Loucy (cell line): ENCODE data around the gene TBC1D2.

ENCODE experiments used
- EZH2phosphoT487 ChIP-seq: fragments of 200-600 bp; IDR thresholded peaks from 2 replicates; pipeline ENCODE4 v1.6.1; 2018; ENCODE audit warnings: antibody characterized with exemption, mild to moderate bottlenecking, moderate library complexity, borderline replicate concordance
- TF ChIP-seq, protein P1 (sequence below): fragments of 200-600 bp; sonication (generic); conservative IDR thresholded peaks from 2 replicates; pipeline ENCODE4 v1.5.1; 2014; ENCODE audit warnings: mild to moderate bottlenecking, antibody characterized with exemption, low read length

DNA sequence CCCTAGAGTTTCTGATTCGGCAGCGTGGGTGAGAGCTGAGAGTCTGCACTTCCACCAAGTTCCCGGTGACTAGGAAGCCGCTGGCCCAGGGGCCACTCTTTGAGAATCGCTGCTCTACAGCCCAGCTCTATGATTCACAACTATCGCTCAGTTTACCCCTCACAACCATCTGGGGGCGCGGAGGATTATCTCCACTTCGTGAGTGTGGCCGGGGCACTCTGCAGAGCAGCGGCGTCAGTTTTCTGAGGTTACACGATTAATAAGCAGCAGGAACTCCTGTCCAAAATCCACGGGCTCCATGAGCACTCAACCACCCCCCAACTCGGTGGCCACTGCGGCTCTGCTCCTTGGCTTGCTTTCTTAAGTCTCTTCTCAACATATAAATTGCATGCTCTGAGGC lies 82.3 kb downstream of the TBC1D2 start:
- TF ChIP-seq, protein P1, sequence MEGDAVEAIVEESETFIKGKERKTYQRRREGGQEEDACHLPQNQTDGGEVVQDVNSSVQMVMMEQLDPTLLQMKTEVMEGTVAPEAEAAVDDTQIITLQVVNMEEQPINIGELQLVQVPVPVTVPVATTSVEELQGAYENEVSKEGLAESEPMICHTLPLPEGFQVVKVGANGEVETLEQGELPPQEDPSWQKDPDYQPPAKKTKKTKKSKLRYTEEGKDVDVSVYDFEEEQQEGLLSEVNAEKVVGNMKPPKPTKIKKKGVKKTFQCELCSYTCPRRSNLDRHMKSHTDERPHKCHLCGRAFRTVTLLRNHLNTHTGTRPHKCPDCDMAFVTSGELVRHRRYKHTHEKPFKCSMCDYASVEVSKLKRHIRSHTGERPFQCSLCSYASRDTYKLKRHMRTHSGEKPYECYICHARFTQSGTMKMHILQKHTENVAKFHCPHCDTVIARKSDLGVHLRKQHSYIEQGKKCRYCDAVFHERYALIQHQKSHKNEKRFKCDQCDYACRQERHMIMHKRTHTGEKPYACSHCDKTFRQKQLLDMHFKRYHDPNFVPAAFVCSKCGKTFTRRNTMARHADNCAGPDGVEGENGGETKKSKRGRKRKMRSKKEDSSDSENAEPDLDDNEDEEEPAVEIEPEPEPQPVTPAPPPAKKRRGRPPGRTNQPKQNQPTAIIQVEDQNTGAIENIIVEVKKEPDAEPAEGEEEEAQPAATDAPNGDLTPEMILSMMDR, result no peak
- TF ChIP-seq EZH2phosphoT487, result no peak
